GM23338 (cell line): ENCODE measurements around the gene RMND5A.

ENCODE experiments used
- CREB1 ChIP-seq: fragments of 250-450 bp; sonication (Bioruptor Pico); IDR thresholded peaks from 2 replicates; pipeline ENCODE4 v1.5.0; 2020; ENCODE audit warnings: low read depth, mild to moderate bottlenecking, moderate library complexity
- EZH2 ChIP-seq: fragments of 200-600 bp; sonication (generic); IDR thresholded peaks from one replicate; pipeline ENCODE4 v1.8.0; 2017; ENCODE audit warnings: antibody characterized with exemption, mild to moderate bottlenecking, low read depth; ENCODE audit not compliant: unreplicated experiment
- EZH2phosphoT487 ChIP-seq: fragments of 200-600 bp; sonication (generic); IDR thresholded peaks from one replicate; pipeline ENCODE4 v1.8.1; 2018; ENCODE audit warnings: antibody characterized with exemption; ENCODE audit not compliant: unreplicated experiment
- JUNB ChIP-seq: IDR thresholded peaks from one replicate; pipeline ENCODE4 v1.6.1; 2016; ENCODE audit warnings: antibody characterized with exemption; ENCODE audit not compliant: unreplicated experiment
- NANOG ChIP-seq: IDR thresholded peaks from 2 replicates; pipeline ENCODE4 v1.6.1; 2016; ENCODE audit warnings: antibody characterized with exemption, borderline replicate concordance
- POLR2AphosphoS5 ChIP-seq: IDR thresholded peaks from 2 replicates; pipeline ENCODE4 v1.6.1; 2016; ENCODE audit warnings: antibody characterized with exemption, low read depth
- STAT1 ChIP-seq: IDR thresholded peaks from one replicate; pipeline ENCODE4 v1.6.1; 2016; ENCODE audit warnings: antibody characterized with exemption; ENCODE audit not compliant: unreplicated experiment
- ZNF114 ChIP-seq: fragments of 250-450 bp; sonication (Bioruptor Pico); IDR thresholded peaks from 2 replicates; pipeline ENCODE4 v1.5.0; 2020; ENCODE audit warnings: mild to moderate bottlenecking, moderate library complexity
- ZNF331 ChIP-seq: fragments of 250-450 bp; sonication (Bioruptor Pico); IDR thresholded peaks from 2 replicates; pipeline ENCODE4 v1.5.0; 2020; ENCODE audit warnings: low read depth, mild to moderate bottlenecking, moderate library complexity
- TF ChIP-seq, protein P1 (sequence below), 2 experiments: fragments of 200-600 bp in 1 of 2; sonication (generic) in 1 of 2; conservative IDR thresholded peaks; 2 replicates each; pipeline versions ENCODE4 v1.5.1 to v1.6.1; 2016 to 2017; ENCODE audit warnings: antibody characterized with exemption in 2 of 2, low read depth in 2 of 2, mild to moderate bottlenecking in 2 of 2, moderate library complexity in 1 of 2
- TF ChIP-seq, protein P2 (sequence below): IDR thresholded peaks from one replicate; pipeline ENCODE4 v1.6.1; 2018; ENCODE audit warnings: antibody characterized with exemption; ENCODE audit not compliant: unreplicated experiment
- TF ChIP-seq, protein P3 (sequence below): IDR thresholded peaks from 2 replicates; pipeline ENCODE4 v1.6.1; 2016; ENCODE audit warnings: antibody characterized with exemption
- TF ChIP-seq, protein P4 (sequence below): fragments of 250-450 bp; sonication (Bioruptor Pico); IDR thresholded peaks from 2 replicates; pipeline ENCODE4 v1.5.0; 2020; ENCODE audit warnings: mild to moderate bottlenecking, moderate library complexity

DNA sequence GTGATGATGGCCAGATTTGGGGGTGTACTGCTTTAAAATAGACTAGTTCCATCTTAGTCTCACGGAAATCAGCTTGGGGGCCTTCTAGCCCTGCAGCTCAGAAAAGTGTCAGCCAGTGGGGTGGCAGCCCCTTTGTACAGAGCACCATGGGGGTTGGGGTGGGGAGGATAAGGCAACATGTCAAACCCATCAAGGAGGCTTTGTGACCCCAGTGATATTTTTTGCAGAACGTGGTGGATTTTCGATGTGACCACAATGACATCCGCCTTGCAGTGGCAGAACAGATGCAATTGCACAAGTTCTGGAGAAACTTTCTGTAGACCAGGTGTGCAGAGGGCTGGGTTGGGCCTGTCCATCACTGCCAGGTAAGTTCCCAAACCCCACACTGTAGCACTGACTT lies 73.7 kb downstream of the RMND5A start:
- TF ChIP-seq, protein P1, sequence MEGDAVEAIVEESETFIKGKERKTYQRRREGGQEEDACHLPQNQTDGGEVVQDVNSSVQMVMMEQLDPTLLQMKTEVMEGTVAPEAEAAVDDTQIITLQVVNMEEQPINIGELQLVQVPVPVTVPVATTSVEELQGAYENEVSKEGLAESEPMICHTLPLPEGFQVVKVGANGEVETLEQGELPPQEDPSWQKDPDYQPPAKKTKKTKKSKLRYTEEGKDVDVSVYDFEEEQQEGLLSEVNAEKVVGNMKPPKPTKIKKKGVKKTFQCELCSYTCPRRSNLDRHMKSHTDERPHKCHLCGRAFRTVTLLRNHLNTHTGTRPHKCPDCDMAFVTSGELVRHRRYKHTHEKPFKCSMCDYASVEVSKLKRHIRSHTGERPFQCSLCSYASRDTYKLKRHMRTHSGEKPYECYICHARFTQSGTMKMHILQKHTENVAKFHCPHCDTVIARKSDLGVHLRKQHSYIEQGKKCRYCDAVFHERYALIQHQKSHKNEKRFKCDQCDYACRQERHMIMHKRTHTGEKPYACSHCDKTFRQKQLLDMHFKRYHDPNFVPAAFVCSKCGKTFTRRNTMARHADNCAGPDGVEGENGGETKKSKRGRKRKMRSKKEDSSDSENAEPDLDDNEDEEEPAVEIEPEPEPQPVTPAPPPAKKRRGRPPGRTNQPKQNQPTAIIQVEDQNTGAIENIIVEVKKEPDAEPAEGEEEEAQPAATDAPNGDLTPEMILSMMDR (conservative IDR thresholded peaks at IDR 0.05; ENCODE audit: low read depth in 2 of 2): no peak
- TF ChIP-seq NANOG: no peak
- no peak for TF ChIP-seq POLR2AphosphoS5
- no peak for TF ChIP-seq ZNF114 (CRISPR knock-in tag)
- no peak for TF ChIP-seq EZH2
- TF ChIP-seq EZH2phosphoT487: no peak
- TF ChIP-seq, protein P2, sequence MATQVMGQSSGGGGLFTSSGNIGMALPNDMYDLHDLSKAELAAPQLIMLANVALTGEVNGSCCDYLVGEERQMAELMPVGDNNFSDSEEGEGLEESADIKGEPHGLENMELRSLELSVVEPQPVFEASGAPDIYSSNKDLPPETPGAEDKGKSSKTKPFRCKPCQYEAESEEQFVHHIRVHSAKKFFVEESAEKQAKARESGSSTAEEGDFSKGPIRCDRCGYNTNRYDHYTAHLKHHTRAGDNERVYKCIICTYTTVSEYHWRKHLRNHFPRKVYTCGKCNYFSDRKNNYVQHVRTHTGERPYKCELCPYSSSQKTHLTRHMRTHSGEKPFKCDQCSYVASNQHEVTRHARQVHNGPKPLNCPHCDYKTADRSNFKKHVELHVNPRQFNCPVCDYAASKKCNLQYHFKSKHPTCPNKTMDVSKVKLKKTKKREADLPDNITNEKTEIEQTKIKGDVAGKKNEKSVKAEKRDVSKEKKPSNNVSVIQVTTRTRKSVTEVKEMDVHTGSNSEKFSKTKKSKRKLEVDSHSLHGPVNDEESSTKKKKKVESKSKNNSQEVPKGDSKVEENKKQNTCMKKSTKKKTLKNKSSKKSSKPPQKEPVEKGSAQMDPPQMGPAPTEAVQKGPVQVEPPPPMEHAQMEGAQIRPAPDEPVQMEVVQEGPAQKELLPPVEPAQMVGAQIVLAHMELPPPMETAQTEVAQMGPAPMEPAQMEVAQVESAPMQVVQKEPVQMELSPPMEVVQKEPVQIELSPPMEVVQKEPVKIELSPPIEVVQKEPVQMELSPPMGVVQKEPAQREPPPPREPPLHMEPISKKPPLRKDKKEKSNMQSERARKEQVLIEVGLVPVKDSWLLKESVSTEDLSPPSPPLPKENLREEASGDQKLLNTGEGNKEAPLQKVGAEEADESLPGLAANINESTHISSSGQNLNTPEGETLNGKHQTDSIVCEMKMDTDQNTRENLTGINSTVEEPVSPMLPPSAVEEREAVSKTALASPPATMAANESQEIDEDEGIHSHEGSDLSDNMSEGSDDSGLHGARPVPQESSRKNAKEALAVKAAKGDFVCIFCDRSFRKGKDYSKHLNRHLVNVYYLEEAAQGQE: no peak
- TF ChIP-seq ZNF331 (CRISPR knock-in tag): no peak
- no peak for TF ChIP-seq JUNB
- no peak for TF ChIP-seq STAT1
- TF ChIP-seq, protein P3, sequence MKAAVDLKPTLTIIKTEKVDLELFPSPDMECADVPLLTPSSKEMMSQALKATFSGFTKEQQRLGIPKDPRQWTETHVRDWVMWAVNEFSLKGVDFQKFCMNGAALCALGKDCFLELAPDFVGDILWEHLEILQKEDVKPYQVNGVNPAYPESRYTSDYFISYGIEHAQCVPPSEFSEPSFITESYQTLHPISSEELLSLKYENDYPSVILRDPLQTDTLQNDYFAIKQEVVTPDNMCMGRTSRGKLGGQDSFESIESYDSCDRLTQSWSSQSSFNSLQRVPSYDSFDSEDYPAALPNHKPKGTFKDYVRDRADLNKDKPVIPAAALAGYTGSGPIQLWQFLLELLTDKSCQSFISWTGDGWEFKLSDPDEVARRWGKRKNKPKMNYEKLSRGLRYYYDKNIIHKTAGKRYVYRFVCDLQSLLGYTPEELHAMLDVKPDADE: no peak
- no peak for TF ChIP-seq CREB1 (CRISPR knock-in tag)
- TF ChIP-seq, protein P4, sequence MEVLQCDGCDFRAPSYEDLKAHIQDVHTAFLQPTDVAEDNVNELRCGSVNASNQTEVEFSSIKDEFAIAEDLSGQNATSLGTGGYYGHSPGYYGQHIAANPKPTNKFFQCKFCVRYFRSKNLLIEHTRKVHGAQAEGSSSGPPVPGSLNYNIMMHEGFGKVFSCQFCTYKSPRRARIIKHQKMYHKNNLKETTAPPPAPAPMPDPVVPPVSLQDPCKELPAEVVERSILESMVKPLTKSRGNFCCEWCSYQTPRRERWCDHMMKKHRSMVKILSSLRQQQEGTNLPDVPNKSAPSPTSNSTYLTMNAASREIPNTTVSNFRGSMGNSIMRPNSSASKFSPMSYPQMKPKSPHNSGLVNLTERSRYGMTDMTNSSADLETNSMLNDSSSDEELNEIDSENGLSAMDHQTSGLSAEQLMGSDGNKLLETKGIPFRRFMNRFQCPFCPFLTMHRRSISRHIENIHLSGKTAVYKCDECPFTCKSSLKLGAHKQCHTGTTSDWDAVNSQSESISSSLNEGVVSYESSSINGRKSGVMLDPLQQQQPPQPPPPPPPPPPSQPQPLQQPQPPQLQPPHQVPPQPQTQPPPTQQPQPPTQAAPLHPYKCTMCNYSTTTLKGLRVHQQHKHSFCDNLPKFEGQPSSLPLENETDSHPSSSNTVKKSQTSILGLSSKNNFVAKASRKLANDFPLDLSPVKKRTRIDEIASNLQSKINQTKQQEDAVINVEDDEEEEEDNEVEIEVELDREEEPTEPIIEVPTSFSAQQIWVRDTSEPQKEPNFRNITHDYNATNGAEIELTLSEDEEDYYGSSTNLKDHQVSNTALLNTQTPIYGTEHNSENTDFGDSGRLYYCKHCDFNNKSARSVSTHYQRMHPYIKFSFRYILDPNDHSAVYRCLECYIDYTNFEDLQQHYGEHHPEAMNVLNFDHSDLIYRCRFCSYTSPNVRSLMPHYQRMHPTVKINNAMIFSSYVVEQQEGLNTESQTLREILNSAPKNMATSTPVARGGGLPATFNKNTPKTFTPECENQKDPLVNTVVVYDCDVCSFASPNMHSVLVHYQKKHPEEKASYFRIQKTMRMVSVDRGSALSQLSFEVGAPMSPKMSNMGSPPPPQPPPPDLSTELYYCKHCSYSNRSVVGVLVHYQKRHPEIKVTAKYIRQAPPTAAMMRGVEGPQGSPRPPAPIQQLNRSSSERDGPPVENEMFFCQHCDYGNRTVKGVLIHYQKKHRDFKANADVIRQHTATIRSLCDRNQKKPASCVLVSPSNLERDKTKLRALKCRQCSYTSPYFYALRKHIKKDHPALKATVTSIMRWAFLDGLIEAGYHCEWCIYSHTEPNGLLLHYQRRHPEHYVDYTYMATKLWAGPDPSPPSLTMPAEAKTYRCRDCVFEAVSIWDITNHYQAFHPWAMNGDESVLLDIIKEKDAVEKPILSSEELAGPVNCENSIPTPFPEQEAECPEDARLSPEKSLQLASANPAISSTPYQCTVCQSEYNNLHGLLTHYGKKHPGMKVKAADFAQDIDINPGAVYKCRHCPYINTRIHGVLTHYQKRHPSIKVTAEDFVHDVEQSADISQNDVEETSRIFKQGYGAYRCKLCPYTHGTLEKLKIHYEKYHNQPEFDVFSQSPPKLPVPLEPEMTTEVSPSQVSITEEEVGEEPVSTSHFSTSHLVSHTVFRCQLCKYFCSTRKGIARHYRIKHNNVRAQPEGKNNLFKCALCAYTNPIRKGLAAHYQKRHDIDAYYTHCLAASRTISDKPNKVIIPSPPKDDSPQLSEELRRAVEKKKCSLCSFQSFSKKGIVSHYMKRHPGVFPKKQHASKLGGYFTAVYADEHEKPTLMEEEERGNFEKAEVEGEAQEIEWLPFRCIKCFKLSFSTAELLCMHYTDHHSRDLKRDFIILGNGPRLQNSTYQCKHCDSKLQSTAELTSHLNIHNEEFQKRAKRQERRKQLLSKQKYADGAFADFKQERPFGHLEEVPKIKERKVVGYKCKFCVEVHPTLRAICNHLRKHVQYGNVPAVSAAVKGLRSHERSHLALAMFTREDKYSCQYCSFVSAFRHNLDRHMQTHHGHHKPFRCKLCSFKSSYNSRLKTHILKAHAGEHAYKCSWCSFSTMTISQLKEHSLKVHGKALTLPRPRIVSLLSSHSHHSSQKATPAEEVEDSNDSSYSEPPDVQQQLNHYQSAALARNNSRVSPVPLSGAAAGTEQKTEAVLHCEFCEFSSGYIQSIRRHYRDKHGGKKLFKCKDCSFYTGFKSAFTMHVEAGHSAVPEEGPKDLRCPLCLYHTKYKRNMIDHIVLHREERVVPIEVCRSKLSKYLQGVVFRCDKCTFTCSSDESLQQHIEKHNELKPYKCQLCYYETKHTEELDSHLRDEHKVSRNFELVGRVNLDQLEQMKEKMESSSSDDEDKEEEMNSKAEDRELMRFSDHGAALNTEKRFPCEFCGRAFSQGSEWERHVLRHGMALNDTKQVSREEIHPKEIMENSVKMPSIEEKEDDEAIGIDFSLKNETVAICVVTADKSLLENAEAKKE (CRISPR knock-in tag): no peak
